ENCODE data around the gene C1S. TPM values are rescaled to one million over a fixed set of nuclear protein-coding genes. Genes with fewer than 3 reads are reported as not detected.
"Not testable (repeated sequence)": the region's sequence is repeated elsewhere in the genome, so short reads cannot be mapped to it uniquely, and the experiment has no call there.

C1S gene
- total RNA-seq, 2 experiments from 2014 or later, result 1.7 TPM

DNA sequence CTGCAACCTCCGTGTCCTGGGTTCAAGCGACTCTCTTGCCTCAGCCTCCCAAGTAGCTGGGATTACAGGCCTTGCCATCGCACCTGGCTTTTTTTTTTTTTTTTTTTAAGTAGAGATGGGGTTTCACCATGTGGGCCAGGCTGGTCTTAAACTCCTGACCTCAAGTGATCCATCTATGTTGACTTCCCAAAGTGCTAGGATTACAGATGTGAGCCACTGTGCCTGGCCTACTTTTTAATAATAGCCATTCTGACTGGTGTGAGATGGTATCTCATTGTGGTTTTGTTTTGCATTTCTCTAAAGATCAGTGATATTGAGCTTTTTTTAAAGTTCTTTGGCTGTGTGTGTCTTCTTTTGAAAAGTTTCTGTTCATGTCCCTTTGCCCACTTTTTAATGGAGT, 10.5 kb upstream of the C1S start:
- peaks cover 27% of the 10 kb centered on the region for H3K4me1 Mint-ChIP-seq
- ChIA-PET POLR2A (interaction anchor here (1.0 kb wide), 1 partner anchor 41 kb away, joined by 3 read pairs; no protein-coding TSS in a partner anchor), CTCF (interaction anchor here (1.6 kb wide), 1 partner anchor 8 kb away, joined by 3 read pairs; no protein-coding TSS in a partner anchor)
- not testable (repeated sequence) for H3K9me3 Mint-ChIP-seq; DNase-seq; H3K4me3 Mint-ChIP-seq; H3K27ac Mint-ChIP-seq; H3K36me3 Mint-ChIP-seq (ENCODE audit: low read depth)
- peaks cover 28% of the 10 kb centered on the region for H3K27me3 Mint-ChIP-seq

DNA sequence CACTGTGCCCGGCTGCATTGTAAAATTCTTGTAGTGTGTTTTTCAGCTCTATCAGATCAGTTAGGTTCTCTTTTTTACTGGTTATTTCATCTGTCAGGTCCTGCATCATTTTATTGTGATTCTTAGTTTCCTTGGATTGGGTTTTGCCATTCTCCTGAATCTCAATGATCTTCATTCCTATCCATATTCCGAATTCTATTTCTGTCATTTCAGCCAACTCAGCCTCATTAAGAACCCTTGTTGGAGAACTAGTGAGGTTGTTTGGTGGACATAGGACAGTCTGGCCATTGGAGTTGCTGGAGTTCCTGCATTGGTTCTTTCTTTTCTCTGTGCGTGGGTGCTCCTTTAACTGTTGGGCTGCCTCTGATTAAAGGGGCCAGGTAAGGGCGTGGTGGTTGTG, 5.6 kb upstream of the C1S start:
- no peaks in the 10 kb centered on the region for H3K9me3 Mint-ChIP-seq
- DNase-seq, result no peak
- peaks cover 44% of the 10 kb centered on the region for H3K27me3 Mint-ChIP-seq
- no peak overlapping the region for H3K4me3 Mint-ChIP-seq
- H3K36me3 Mint-ChIP-seq (ENCODE audit: low read depth), result no peaks in the 10 kb centered on the region
- no peak overlapping the region for H3K27ac Mint-ChIP-seq
- POLR2A ChIA-PET, result no interaction called here
- peaks cover 2% of the 10 kb centered on the region for H3K4me1 Mint-ChIP-seq
- CTCF ChIA-PET, result no interaction called here

DNA sequence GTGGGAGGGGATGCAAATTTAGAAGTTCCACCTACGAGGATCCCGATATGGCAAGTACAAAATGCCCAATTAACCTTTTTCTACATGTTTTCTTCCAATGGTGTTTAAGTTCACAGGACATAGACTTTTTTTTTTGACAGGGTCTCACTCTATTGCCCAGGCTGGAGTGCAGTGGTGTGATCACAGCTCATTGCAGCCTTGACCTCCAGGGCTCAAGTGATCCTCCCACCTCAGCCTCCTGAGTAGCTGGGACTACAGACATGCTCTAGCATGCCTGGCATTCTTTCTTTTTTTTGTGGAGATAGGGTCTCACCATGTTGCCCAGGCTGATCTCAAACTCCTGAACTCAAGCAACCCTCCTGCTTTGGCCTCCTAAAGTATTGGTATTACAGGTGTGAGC, 4.8 kb upstream of the C1S start:
- POLR2A ChIA-PET; H3K27ac Mint-ChIP-seq; H3K36me3 Mint-ChIP-seq (ENCODE audit: low read depth); CTCF ChIA-PET; H3K4me3 Mint-ChIP-seq; H3K9me3 Mint-ChIP-seq; DNase-seq; H3K4me1 Mint-ChIP-seq: not testable (repeated sequence)
- peaks cover 46% of the 10 kb centered on the region for H3K27me3 Mint-ChIP-seq

DNA sequence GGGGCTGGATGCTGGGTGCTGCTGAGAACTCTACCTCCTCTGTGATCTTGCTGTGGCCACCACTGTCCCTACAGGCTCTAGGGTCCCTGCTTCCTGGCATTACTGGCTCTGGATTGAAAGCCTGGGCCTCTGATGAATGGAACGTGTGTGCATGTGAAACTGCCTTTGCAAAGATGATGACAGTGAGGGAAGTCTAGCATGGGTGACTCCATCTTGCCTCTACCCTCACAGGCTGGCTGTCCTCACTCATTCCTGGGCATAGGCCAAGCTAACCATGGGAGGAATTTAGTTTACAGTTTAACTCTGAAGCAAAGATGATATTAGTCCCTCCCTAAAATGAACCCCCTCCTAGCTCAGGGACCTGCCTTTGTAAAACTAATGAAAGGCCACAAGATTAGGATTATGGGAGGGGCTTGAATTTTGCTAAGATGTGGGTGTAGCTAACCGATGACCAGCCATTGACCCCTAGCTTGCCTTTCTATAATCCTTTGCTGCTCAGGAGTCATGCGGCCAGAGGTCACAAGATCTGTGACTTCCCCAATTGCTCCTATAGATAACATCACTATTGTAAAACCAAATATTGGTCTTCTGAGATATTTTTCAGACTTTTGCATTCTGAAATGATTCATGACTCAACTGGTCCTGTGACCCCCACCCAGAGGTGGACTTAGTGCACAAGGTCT, 2.2 kb upstream of the C1S start:
- H3K27ac Mint-ChIP-seq, result no peak overlapping the region
- CTCF ChIA-PET, result no interaction called here

DNA sequence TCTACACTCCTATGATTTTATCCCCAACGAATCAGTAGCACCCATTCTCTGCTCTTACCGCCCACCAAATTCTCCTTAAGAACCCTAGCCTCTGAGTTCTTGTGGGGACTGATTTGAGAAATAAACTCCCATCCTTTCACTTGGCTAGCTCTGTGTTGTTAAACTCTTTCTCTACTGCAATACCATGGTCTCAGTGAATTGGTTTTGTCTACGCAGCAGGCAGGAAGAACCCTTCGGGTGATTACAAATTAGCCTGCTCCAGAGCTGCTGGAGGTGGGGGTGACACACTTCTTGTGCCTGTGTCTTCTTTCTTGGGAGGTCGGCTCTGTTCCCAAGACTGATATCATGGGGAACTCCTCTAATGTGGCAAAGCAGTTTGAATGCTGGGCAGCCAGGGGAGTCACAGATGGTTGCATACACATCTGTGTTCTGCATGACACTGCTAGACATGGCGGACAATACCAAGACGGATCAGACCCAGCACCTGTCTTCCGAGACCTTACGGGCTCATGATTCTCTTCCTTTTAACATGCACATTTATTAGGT, 1.6 kb upstream of the C1S start:
- no peaks in the 10 kb centered on the region for H3K9me3 Mint-ChIP-seq
- H3K27me3 Mint-ChIP-seq, result peaks cover 31% of the 10 kb centered on the region
- H3K36me3 Mint-ChIP-seq (ENCODE audit: low read depth), result no peaks in the 10 kb centered on the region
- DNase-seq, result no peak
- no peaks in the 10 kb centered on the region for H3K4me1 Mint-ChIP-seq
- POLR2A ChIA-PET, result interaction anchor here (1.4 kb wide), 1 partner anchor 10 kb away, joined by 3 read pairs; no protein-coding TSS in a partner anchor
- H3K27ac Mint-ChIP-seq, result no peak overlapping the region
- CTCF ChIA-PET, result no interaction called here
- no peak overlapping the region for H3K4me3 Mint-ChIP-seq

More for the DNA sequence above, 2.2 kb upstream of the C1S start:
- H3K9me3 Mint-ChIP-seq, result no peaks in the 10 kb centered on the region
- POLR2A ChIA-PET, result interaction anchor here (1.2 kb wide), 1 partner anchor 114 kb away, joined by 3 read pairs; the partner anchor contains the start of genes C12orf57 and RNU7-1
- no peak for DNase-seq
- peaks cover 29% of the 10 kb centered on the region for H3K27me3 Mint-ChIP-seq
- H3K4me3 Mint-ChIP-seq, result no peak overlapping the region
- H3K4me1 Mint-ChIP-seq, result no peaks in the 10 kb centered on the region
- H3K36me3 Mint-ChIP-seq (ENCODE audit: low read depth), result no peaks in the 10 kb centered on the region

DNA sequence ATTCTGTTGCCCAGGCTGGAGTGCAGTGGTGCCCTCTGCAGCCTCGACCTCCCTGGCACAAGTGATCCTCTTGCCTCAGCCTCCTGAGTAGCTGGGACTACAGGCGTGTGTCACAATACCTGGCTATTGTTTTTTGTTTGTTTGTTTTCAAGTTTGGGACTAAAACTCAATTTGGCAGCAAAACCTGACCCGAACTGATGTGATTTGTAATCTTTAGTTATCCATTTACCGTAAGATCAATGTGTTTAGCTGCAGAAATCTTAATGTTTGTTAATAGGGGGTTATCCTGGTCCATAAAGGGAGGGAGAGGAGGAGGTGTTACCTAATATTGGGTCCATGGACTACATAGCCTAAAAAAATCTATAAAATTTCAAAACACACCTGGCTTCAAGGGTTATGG, 738 bp upstream of the C1S start:
- Mint-ChIP-seq H3K27me3 (peaks cover 29% of the 10 kb centered on the region), H3K4me1 (no peaks in the 10 kb centered on the region), H3K9me3 (no peaks in the 10 kb centered on the region), H3K27ac (no peak overlapping the region), H3K36me3 (ENCODE audit: low read depth) (no peaks in the 10 kb centered on the region), H3K4me3 (no peak overlapping the region)
- no peak for DNase-seq
- POLR2A ChIA-PET, result interaction anchor here (1.4 kb wide), 1 partner anchor 9 kb away, joined by 3 read pairs; no protein-coding TSS in a partner anchor
- CTCF ChIA-PET, result no interaction called here

DNA sequence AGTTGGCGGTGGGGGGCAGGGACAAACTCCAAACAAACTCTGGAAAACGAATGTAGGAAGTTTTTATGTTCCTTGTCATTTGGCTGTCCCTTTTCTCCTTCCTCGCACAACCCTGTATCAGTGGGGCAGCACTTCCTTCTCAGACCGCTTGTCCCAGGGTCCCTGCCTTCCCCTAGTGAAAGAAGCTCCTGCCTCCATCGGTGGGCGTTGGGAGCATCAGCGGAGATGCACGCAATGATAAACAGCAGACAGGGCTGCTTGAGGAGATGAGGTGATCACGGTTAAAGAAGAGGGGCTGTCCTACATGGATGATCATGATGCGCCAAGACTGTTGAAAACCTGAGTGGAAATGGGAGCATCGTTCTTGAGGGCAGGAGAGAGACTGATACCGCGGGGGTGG, 620 bp downstream of the C1S start:
- Mint-ChIP-seq H3K4me3 (no peak overlapping the region), H3K36me3 (ENCODE audit: low read depth) (no peaks in the 10 kb centered on the region), H3K27ac (no peak overlapping the region), H3K4me1 (no peaks in the 10 kb centered on the region), H3K27me3 (peaks cover 22% of the 10 kb centered on the region), H3K9me3 (no peaks in the 10 kb centered on the region)
- ChIA-PET CTCF (interaction anchor here (1.4 kb wide), 1 partner anchor 52 kb away, joined by 4 read pairs; no protein-coding TSS in a partner anchor), POLR2A (no interaction called here)
- no peak for DNase-seq

DNA sequence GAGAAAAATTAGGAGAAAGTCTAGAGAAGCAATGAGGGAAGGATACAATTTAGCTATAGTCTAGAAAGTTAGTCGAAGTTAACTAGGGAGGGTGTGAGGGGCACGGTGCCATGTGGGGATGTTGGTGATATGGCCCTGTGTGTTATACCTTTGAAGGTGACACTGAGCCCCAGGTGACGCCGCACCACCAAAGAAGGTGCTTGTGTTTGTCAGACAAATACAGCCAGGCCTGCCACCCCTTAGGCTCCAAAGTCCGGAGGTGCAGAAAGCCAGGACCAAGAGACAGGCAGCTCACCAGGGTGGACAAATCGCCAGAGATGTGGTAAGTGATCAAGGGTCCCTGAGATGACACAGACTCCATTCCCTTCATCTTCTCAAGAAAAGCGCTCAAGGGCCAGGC, 1.1 kb downstream of the C1S start:
- no peak for DNase-seq

DNA sequence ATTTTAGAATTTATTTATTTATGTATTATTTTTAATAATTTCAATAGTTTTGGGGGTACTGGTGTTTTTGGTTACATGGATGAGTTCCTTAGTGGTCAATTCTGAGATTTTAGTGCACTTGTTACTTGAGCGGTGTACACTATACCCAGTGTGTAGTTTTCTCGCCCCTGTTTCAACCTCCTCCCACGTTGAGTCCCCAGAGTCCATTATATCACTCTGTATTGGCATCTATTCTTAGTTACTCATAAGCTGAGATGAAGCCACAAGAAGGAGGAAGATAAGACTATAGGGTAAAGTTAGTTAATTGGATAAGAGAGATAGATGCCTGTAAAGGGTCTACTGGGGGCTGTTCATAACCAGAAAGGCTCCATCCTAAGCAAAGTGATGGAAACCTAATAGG, 4.0 kb downstream of the C1S start:
- Mint-ChIP-seq H3K27me3 (peaks cover 17% of the 10 kb centered on the region), H3K4me1 (no peaks in the 10 kb centered on the region)
- CTCF ChIA-PET, result no interaction called here

More for the DNA sequence above, 1.1 kb downstream of the C1S start:
- Mint-ChIP-seq H3K4me3 (no peak overlapping the region), H3K9me3 (no peaks in the 10 kb centered on the region), H3K4me1 (no peaks in the 10 kb centered on the region), H3K27ac (no peak overlapping the region), H3K27me3 (peaks cover 22% of the 10 kb centered on the region), H3K36me3 (ENCODE audit: low read depth) (no peaks in the 10 kb centered on the region)
- ChIA-PET CTCF (interaction anchor here (1.4 kb wide), 1 partner anchor 52 kb away, joined by 4 read pairs; no protein-coding TSS in a partner anchor), POLR2A (no interaction called here)

DNA sequence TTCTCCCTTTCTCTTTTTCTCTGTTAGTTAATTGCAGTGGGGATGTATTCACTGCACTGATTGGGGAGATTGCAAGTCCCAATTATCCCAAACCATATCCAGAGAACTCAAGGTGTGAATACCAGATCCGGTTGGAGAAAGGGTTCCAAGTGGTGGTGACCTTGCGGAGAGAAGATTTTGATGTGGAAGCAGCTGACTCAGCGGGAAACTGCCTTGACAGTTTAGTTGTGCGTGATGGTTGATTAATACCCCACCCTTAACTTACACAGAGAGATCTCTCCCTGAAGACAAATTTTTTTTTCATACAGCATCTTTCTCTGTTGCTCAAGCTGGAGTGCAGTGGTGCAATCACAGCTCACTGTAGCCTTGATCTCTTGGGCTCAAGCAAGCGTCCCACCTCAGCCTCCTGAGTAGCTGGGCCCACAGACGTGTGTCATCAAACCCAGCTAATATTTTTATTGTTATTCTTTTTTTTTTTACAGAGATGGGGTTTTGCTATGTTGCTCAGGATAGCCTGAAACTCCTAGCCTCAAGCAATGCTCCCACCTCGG, 4.6 kb downstream of the C1S start:
- no peaks in the 10 kb centered on the region for H3K36me3 Mint-ChIP-seq (ENCODE audit: low read depth)
- H3K4me3 Mint-ChIP-seq, result no peak overlapping the region
- ChIA-PET CTCF (no interaction called here), POLR2A (no interaction called here)
- DNase-seq, result no peak
- no peak overlapping the region for H3K27ac Mint-ChIP-seq
- peaks cover 12% of the 10 kb centered on the region for H3K27me3 Mint-ChIP-seq
- no peaks in the 10 kb centered on the region for H3K4me1 Mint-ChIP-seq
- no peaks in the 10 kb centered on the region for H3K9me3 Mint-ChIP-seq

More for the DNA sequence above, 4.0 kb downstream of the C1S start:
- H3K4me3 Mint-ChIP-seq, result no peak overlapping the region
- POLR2A ChIA-PET, result no interaction called here
- H3K36me3 Mint-ChIP-seq (ENCODE audit: low read depth), result no peaks in the 10 kb centered on the region
- no peak overlapping the region for H3K27ac Mint-ChIP-seq
- no peak for DNase-seq
- no peaks in the 10 kb centered on the region for H3K9me3 Mint-ChIP-seq

DNA sequence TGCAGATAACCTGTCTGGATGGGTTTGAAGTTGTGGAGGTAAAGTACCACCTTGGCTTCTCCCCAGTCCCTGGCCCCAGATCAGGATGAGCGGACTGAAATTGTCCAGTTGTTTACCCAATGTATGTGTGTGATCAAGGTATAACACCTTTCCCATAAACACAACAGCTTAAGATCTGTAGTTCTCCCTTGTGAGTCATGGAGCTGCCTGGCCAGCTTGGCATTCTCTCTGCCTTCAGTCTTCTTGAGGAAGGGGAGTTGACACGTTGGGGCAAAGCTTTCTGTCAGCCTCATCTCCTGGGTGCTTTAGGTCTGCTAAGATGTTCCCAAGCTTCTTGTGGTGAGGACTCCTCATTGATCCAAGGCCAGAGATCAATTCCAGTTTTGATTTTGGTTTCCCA, 6.1 kb downstream of the C1S start:
- DNase-seq, result no peak
- ChIA-PET POLR2A (no interaction called here), CTCF (no interaction called here)
- Mint-ChIP-seq H3K9me3 (no peaks in the 10 kb centered on the region), H3K27me3 (peaks cover 13% of the 10 kb centered on the region), H3K36me3 (ENCODE audit: low read depth) (no peaks in the 10 kb centered on the region), H3K27ac (no peak overlapping the region), H3K4me3 (no peak overlapping the region), H3K4me1 (no peaks in the 10 kb centered on the region)

DNA sequence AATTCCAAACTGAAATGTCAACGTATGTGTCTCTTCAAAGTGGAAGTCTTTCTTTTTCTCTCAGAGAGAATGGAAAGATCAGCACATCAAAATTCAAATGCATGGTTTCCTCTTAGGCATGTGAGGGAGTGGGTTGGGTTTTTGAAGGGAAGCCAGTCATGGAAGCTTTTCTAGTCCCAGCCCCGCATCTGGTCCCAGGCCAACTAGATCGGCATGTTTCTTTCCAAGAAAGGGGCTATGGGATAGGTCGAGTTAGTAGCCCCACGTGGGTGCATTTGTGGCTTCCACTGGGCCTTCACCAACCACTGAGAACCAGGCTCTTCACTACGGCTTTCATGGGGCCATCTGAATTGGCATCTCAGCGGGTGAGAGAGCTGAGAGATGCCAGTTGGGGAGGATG, 6.6 kb downstream of the C1S start:
- peaks cover 18% of the 10 kb centered on the region for H3K27me3 Mint-ChIP-seq
- CTCF ChIA-PET, result no interaction called here
- POLR2A ChIA-PET, result no interaction called here
- H3K9me3 Mint-ChIP-seq, result no peaks in the 10 kb centered on the region
- H3K27ac Mint-ChIP-seq, result no peak overlapping the region
- H3K4me3 Mint-ChIP-seq, result no peak overlapping the region
- no peaks in the 10 kb centered on the region for H3K36me3 Mint-ChIP-seq (ENCODE audit: low read depth)
- H3K4me1 Mint-ChIP-seq, result no peaks in the 10 kb centered on the region
- no peak for DNase-seq

DNA sequence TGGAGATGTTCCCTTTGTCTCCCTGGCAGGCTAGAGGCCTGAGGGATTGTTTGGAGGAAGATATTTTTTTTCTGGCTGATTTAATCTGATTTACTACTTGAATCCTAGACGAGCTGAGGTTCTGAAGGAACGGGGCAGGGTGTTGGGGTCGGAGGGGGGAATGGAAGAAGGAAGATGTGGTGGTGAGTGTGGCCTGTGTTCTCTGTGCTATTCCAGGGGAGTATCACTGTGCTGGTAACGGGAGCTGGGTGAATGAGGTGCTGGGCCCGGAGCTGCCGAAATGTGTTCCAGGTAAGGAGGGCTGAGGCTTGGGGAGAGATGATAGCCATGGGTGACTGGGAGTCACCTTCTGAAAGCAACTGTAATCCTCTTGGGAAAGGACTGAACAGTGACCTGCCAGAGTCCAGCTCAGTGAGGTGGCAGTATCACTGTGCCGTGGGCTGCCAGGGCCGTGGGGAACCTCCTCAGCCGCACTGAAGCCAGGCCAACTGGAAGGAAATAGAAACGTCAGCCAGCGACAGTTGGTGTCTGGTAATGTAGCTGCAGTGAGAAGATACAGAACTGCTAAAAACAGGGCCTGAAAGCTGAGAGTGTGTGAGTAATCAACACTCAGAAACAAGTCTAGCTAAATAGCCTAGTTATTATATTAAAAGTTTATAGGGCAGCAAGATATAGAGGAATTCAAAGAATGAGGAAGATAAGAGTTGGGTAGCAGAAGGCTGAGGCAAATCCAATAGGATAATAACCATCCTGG, 7.9 kb downstream of the C1S start:
- ChIA-PET CTCF (no interaction called here), POLR2A (interaction anchor here (1.0 to 1.4 kb wide), 2 partner anchors 9 to 39 kb away, joined by 3 to 4 read pairs; no protein-coding TSS in a partner anchor)
- no peak overlapping the region for H3K27ac Mint-ChIP-seq
- H3K4me1 Mint-ChIP-seq, result no peaks in the 10 kb centered on the region
- H3K27me3 Mint-ChIP-seq, result peaks cover 23% of the 10 kb centered on the region
- no peaks in the 10 kb centered on the region for H3K36me3 Mint-ChIP-seq (ENCODE audit: low read depth)
- no peak overlapping the region for H3K4me3 Mint-ChIP-seq
- H3K9me3 Mint-ChIP-seq, result no peaks in the 10 kb centered on the region
- DNase-seq, result no peak
